ENCODE data around the gene TCOF1.
A peak's percentile ranks its signal among the peaks of the same experiment; 100 is the strongest.
"Not testable (repeated sequence)": the region's sequence is repeated elsewhere in the genome, so short reads cannot be mapped to it uniquely, and the experiment has no call there.

The TCOF1 gene

GRCh38 chr5:150406103-150406722 lies 48.7 kb downstream of the TCOF1 start:
- no peak for DNase-seq (ENCODE audit: low spot score)

GRCh38 chr5:150406723-150407095 lies 49.2 kb downstream of the TCOF1 start:
- no peak for DNase-seq (ENCODE audit: low spot score)

- DNase-seq (ENCODE audit: low spot score): no peak
Observed at GRCh38 chr5:150407096-150407720, 49.7 kb downstream of the TCOF1 start.

GRCh38 chr5:150408231-150408943 lies 50.9 kb downstream of the TCOF1 start:
- DNase-seq (ENCODE audit: low spot score): no peak

- DNase-seq (ENCODE audit: low spot score): peak; percentile 99
Observed at GRCh38 chr5:150409638-150410523, 52.4 kb downstream of the TCOF1 start.

- DNase-seq (ENCODE audit: low spot score): peak; percentile 87
Observed at GRCh38 chr5:150410524-150411244, 53.2 kb downstream of the TCOF1 start.

GRCh38 chr5:150411245-150411979 lies 53.9 kb downstream of the TCOF1 start:
- no peak for DNase-seq (ENCODE audit: low spot score)

GRCh38 chr5:150412319-150413175 lies 55.0 kb downstream of the TCOF1 start, which contains the start of gene CD74:
Gene CD74 (minus strand): TSS chr5:150412910. CDS start chr5:150412749, 161 bp downstream.
- peak; percentile 44 for DNase-seq (ENCODE audit: low spot score)

- no peak for DNase-seq (ENCODE audit: low spot score)
Observed at GRCh38 chr5:150413176-150413901, 55.8 kb downstream of the TCOF1 start.

GRCh38 chr5:150413902-150414790 lies 56.6 kb downstream of the TCOF1 start:
- DNase-seq (ENCODE audit: low spot score): not testable (repeated sequence)

- no peak for DNase-seq (ENCODE audit: low spot score)
Observed at GRCh38 chr5:150419630-150420270, 62.3 kb downstream of the TCOF1 start.

- no peak for DNase-seq (ENCODE audit: low spot score)
Observed at GRCh38 chr5:150422075-150422474, 64.6 kb downstream of the TCOF1 start.

GRCh38 chr5:150422758-150423157 lies 65.3 kb downstream of the TCOF1 start:
- DNase-seq (ENCODE audit: low spot score): no peak

- not testable (repeated sequence) for DNase-seq (ENCODE audit: low spot score)
Observed at GRCh38 chr5:150426165-150426564, 68.7 kb downstream of the TCOF1 start.

GRCh38 chr5:150428106-150428876 lies 70.8 kb downstream of the TCOF1 start:
- peak; percentile 49 for DNase-seq (ENCODE audit: low spot score)

GRCh38 chr5:150428978-150429377 lies 71.5 kb downstream of the TCOF1 start:
- no peak for DNase-seq (ENCODE audit: low spot score)

GRCh38 chr5:150429410-150429873 lies 71.9 kb downstream of the TCOF1 start:
- no peak for DNase-seq (ENCODE audit: low spot score)

Measured in hepatic stellate cell (primary cell).